Karpas-422 (cell line): ENCODE measurements around the gene SLC16A4. TPM values are rescaled to one million over a fixed set of nuclear protein-coding genes. Genes with fewer than 3 reads are reported as not detected.
A peak's percentile ranks its signal among the peaks of the same experiment; 100 is the strongest.
"Not testable (repeated sequence)": the region's sequence is repeated elsewhere in the genome, so short reads cannot be mapped to it uniquely, and the experiment has no call there.

ENCODE experiments used
- DNase-seq: peaks from one replicate; pipeline ENCODE4 v3.0.0-alpha.2; 2015
- H2AFZ ChIP-seq: fragments of 200-600 bp; sonication (generic); 2 replicates; pipeline ENCODE4 v1.6.1; 2014; ENCODE audit warnings: antibody characterized with exemption, low read length, mixed read lengths
- H3K27ac ChIP-seq: fragments of 200-600 bp; sonication (generic); 2 replicates; pipeline ENCODE4 v1.5.1; 2014; ENCODE audit warnings: mild to moderate bottlenecking, low read length, moderate library complexity
- H3K27me3 ChIP-seq: fragments of 200-600 bp; sonication (generic); 2 replicates; pipeline ENCODE4 v1.6.1; 2014; ENCODE audit warnings: low read length, mixed read lengths
- H3K36me3 ChIP-seq: fragments of 200-600 bp; sonication (generic); 2 replicates; pipeline ENCODE4 v1.6.1; 2014; ENCODE audit warnings: low read length, mixed read lengths; ENCODE audit not compliant: insufficient read depth
- H3K4me1 ChIP-seq: fragments of 200-600 bp; sonication (generic); 2 replicates; pipeline ENCODE4 v1.6.1; 2014; ENCODE audit warnings: mild to moderate bottlenecking, low read length, mixed read lengths
- H3K4me2 ChIP-seq: fragments of 200-600 bp; sonication (generic); 2 replicates; pipeline ENCODE4 v1.6.1; 2014; ENCODE audit warnings: low read length, low read depth, mild to moderate bottlenecking; ENCODE audit not compliant: poor library complexity, severe bottlenecking
- H3K4me3 ChIP-seq: fragments of 200-600 bp; sonication (generic); 2 replicates; pipeline ENCODE4 v1.5.1; 2014; ENCODE audit warnings: mild to moderate bottlenecking, antibody characterized with exemption, low read length, mixed read lengths
- H3K79me2 ChIP-seq: fragments of 200-600 bp; sonication (generic); 2 replicates; pipeline ENCODE4 v1.6.1; 2014; ENCODE audit warnings: mild to moderate bottlenecking, low read length, mixed read lengths
- H3K9ac ChIP-seq: fragments of 200-600 bp; sonication (generic); 2 replicates; pipeline ENCODE4 v1.6.0; 2014; ENCODE audit warnings: low read length
- H3K9me2 ChIP-seq: fragments of 200-600 bp; sonication (generic), shearing (Covaris generic); replicated peaks from 2 replicates; pipeline ENCODE4 v1.6.0; 2014; ENCODE audit warnings: mild to moderate bottlenecking, low read length, moderate library complexity; ENCODE audit not compliant: insufficient read depth
- H3K9me3 ChIP-seq: fragments of 300-700, 200-600 bp; sonication (generic); 2 replicates; pipeline ENCODE4 v1.6.1; 2014; ENCODE audit warnings: low read length, mixed read lengths
- H4K20me1 ChIP-seq: fragments of 200-600 bp; sonication (generic); 2 replicates; pipeline ENCODE4 v1.6.1; 2014; ENCODE audit warnings: mild to moderate bottlenecking, antibody characterized with exemption, low read length, low read depth; ENCODE audit not compliant: insufficient read depth
- total RNA-seq: library from RNA; depleted of rRNA; stranded (reverse); fragments of >200 nt; shearing (Covaris generic); gene quantifications from 2 replicates; pipeline ENCODE4 v1.2.3, GENCODE V29; 2014; ENCODE audit warnings: low replicate concordance

The SLC16A4 gene
- total RNA-seq, 1 experiment from 2014 or later, result 116 TPM

DNA sequence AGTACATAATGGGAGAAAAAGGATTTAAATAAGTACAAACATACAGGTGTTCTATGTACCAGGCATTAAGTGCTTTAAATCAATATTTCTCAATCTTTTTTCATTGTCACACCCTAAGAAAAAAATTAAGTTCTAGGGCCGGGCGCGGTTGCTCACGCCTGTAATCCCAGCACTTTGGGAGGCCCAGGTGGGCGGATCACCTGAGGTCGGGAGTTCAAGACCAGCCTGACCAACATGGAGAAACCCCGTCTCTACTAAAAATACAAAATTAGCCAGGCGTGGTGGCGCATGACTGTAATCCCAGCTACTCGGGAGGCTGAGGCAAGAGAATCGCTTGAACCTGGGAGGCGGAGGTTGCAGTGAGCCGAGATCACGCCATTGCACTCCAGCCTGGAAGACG lies 15.6 kb upstream of the SLC16A4 start:
- not testable (repeated sequence) for H2AFZ ChIP-seq, H3K27me3 ChIP-seq, H3K9me3 ChIP-seq, H3K9me2 ChIP-seq, DNase-seq, H4K20me1 ChIP-seq
- peaks cover 49% of the 10 kb centered on the region for H3K79me2 ChIP-seq
- peak overlapping the region; percentile 86 for H3K27ac ChIP-seq
- H3K36me3 ChIP-seq, result peaks cover 38% of the 10 kb centered on the region
- H3K4me3 ChIP-seq, result peak overlapping the region; percentile 88
- H3K9ac ChIP-seq, result peak overlapping the region; percentile 95
- peaks cover 21% of the 10 kb centered on the region for H3K4me1 ChIP-seq
- H3K4me2 ChIP-seq, result peak overlapping the region; percentile 81

GRCh38 chr1:110404401-110404800 lies 13.6 kb upstream of the SLC16A4 start:
- Histone ChIP-seq H3K79me2 (peaks cover 49% of the 10 kb centered on the region), H3K9me3 (no peaks in the 10 kb centered on the region), H3K4me3 (no peak overlapping the region), H3K4me2 (no peak overlapping the region), H4K20me1 (no peaks in the 10 kb centered on the region), H3K27ac (peak overlapping the region; percentile 15; the same call in 1 of the 2 replicates), H2AFZ (no peak overlapping the region), H3K4me1 (peaks cover 21% of the 10 kb centered on the region), H3K27me3 (no peaks in the 10 kb centered on the region), H3K9ac (no peak overlapping the region), H3K9me2 (no peaks in the 10 kb centered on the region), H3K36me3 (peaks cover 52% of the 10 kb centered on the region)
- no peak for DNase-seq

GRCh38 chr1:110403805-110404204 lies 13.0 kb upstream of the SLC16A4 start:
- peaks cover 16% of the 10 kb centered on the region for H3K4me1 ChIP-seq
- peaks cover 46% of the 10 kb centered on the region for H3K79me2 ChIP-seq
- H4K20me1 ChIP-seq, result no peaks in the 10 kb centered on the region
- H3K27ac ChIP-seq, result no peak overlapping the region; the same call in 1 of the 2 replicates
- no peaks in the 10 kb centered on the region for H3K9me2 ChIP-seq
- DNase-seq, result no peak
- no peak overlapping the region for H3K4me3 ChIP-seq
- H3K9ac ChIP-seq, result no peak overlapping the region
- no peak overlapping the region for H2AFZ ChIP-seq
- H3K4me2 ChIP-seq, result no peak overlapping the region
- no peaks in the 10 kb centered on the region for H3K27me3 ChIP-seq
- H3K36me3 ChIP-seq, result peaks cover 56% of the 10 kb centered on the region
- H3K9me3 ChIP-seq, result no peaks in the 10 kb centered on the region

GRCh38 chr1:110396259-110396958 lies 5.6 kb upstream of the SLC16A4 start:
- not testable (repeated sequence) for DNase-seq, H3K27me3 ChIP-seq, H3K4me3 ChIP-seq, H2AFZ ChIP-seq, H3K9me2 ChIP-seq, H3K79me2 ChIP-seq, H3K27ac ChIP-seq, H3K9me3 ChIP-seq, H3K4me2 ChIP-seq, H4K20me1 ChIP-seq, H3K9ac ChIP-seq
- H3K4me1 ChIP-seq, result peaks cover 22% of the 10 kb centered on the region
- H3K36me3 ChIP-seq, result peaks cover 46% of the 10 kb centered on the region

- H3K4me3 ChIP-seq, result no peak overlapping the region
- H3K9ac ChIP-seq, result no peak overlapping the region
- no peak overlapping the region for H3K4me2 ChIP-seq
- H3K9me3 ChIP-seq, result no peaks in the 10 kb centered on the region
- no peaks in the 10 kb centered on the region for H3K27me3 ChIP-seq
- no peak overlapping the region for H2AFZ ChIP-seq
- H3K36me3 ChIP-seq, result peaks cover 32% of the 10 kb centered on the region
- no peaks in the 10 kb centered on the region for H4K20me1 ChIP-seq
- H3K4me1 ChIP-seq, result peaks cover 42% of the 10 kb centered on the region
- peak overlapping the region; percentile 99 for H3K27ac ChIP-seq
- peaks cover 14% of the 10 kb centered on the region for H3K79me2 ChIP-seq
- no peaks in the 10 kb centered on the region for H3K9me2 ChIP-seq
- no peak for DNase-seq
Observed at GRCh38 chr1:110394493-110394820, 3.6 kb upstream of the SLC16A4 start.

GRCh38 chr1:110393691-110394492 lies 3.1 kb upstream of the SLC16A4 start:
- Histone ChIP-seq H3K4me1 (peaks cover 47% of the 10 kb centered on the region), H3K4me3 (no peak overlapping the region), H3K9me2 (no peaks in the 10 kb centered on the region), H3K27me3 (no peaks in the 10 kb centered on the region), H3K36me3 (peaks cover 34% of the 10 kb centered on the region), H3K27ac (peak overlapping the region; percentile 99), H2AFZ (no peak overlapping the region), H4K20me1 (no peaks in the 10 kb centered on the region), H3K9ac (no peak overlapping the region), H3K79me2 (peaks cover 20% of the 10 kb centered on the region), H3K9me3 (no peaks in the 10 kb centered on the region), H3K4me2 (no peak overlapping the region)
- no peak for DNase-seq

DNA sequence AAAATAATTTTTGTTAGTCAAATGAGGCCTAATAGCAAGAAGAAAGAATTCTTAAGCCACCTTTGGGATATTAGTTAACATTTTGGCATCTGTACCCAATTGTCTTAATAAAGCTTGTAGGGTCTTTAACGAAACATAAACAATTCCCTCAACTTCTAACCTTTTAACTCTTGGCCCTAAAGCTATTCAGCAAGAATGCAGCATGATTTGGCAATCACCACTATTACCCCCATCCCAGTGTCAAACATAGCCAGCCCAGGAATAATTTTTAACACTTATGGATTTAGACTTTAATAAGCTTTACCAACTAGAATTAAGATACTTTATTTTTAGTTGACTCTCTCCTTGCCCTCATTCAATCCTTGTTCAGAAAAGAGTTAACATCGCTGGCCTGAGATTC lies 2.5 kb upstream of the SLC16A4 start:
- H3K36me3 ChIP-seq, result peaks cover 38% of the 10 kb centered on the region
- no peaks in the 10 kb centered on the region for H3K27me3 ChIP-seq
- no peak overlapping the region for H3K4me3 ChIP-seq
- H4K20me1 ChIP-seq, result no peaks in the 10 kb centered on the region
- DNase-seq, result no peak
- no peak overlapping the region for H3K9ac ChIP-seq
- H2AFZ ChIP-seq, result no peak overlapping the region
- H3K9me3 ChIP-seq, result no peaks in the 10 kb centered on the region
- peaks cover 53% of the 10 kb centered on the region for H3K4me1 ChIP-seq
- H3K9me2 ChIP-seq, result no peaks in the 10 kb centered on the region
- peaks cover 26% of the 10 kb centered on the region for H3K79me2 ChIP-seq
- H3K27ac ChIP-seq, result peak overlapping the region; percentile 99
- H3K4me2 ChIP-seq, result no peak overlapping the region

DNA sequence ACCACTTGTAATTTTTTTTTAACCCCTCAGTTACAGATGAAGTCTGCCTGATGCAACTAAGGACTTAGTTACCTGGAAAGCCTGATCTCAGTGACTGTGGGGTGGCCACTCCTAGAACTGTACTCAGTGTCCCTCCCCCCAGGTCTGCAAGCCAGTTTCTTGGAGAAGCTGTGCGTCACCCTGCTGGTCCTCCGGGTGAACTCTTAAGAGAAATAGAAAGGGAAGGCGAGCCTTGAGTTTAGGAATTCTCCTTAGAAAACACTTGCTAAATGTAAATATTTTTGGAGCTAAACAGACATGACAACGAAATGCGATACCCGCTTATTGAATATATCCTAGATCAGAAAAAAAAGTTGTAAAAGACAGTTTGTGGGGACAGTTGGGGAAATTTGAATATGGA lies 730 bp downstream of the SLC16A4 start:
- Histone ChIP-seq H3K9me3 (no peaks in the 10 kb centered on the region), H3K27me3 (no peaks in the 10 kb centered on the region), H3K79me2 (peaks cover 33% of the 10 kb centered on the region), H3K9ac (peak overlapping the region; percentile 63), H3K4me2 (peak overlapping the region; percentile 75), H3K27ac (peak overlapping the region; percentile 99), H3K9me2 (no peaks in the 10 kb centered on the region), H2AFZ (no peak overlapping the region), H3K4me1 (peaks cover 85% of the 10 kb centered on the region), H4K20me1 (no peaks in the 10 kb centered on the region), H3K36me3 (peaks cover 42% of the 10 kb centered on the region), H3K4me3 (peak overlapping the region; percentile 64)
- peak; percentile 61 for DNase-seq
